Trophoblast cell (in vitro differentiated cells and primary cell): ENCODE data around the gene UFL1. TPM values are rescaled to one million over a fixed set of nuclear protein-coding genes. Genes with fewer than 3 reads are reported as not detected.
"Not testable (repeated sequence)": the region's sequence is repeated elsewhere in the genome, so short reads cannot be mapped to it uniquely, and the experiment has no call there.

Experiments
- DNase-seq, 2 donors: peaks; one replicate each; pipeline ENCODE4 v3.0.0-alpha.2; 2016
- H2AFZ ChIP-seq: 2 replicates; pipeline ENCODE4 v1.6.1; 2013; ENCODE audit warnings: low read length, moderate library complexity, mild to moderate bottlenecking; ENCODE audit not compliant: insufficient read depth, poor library complexity
- H2AK5ac ChIP-seq: 2 replicates; pipeline ENCODE4 v1.6.1; 2013; ENCODE audit warnings: mild to moderate bottlenecking, low read length
- H2BK120ac ChIP-seq: 2 replicates; pipeline ENCODE4 v1.6.1; 2013; ENCODE audit warnings: low read length, mild to moderate bottlenecking, moderate library complexity; ENCODE audit not compliant: insufficient read depth, poor library complexity
- H2BK12ac ChIP-seq: 2 replicates; pipeline ENCODE4 v1.6.1; 2013; ENCODE audit warnings: mild to moderate bottlenecking, low read length, moderate library complexity
- H2BK5ac ChIP-seq: 2 replicates; pipeline ENCODE4 v1.6.1; 2013; ENCODE audit warnings: low read length, low read depth, moderate library complexity, mild to moderate bottlenecking; ENCODE audit not compliant: poor library complexity
- H3K14ac ChIP-seq: 2 replicates; pipeline ENCODE4 v1.6.1; 2013; ENCODE audit warnings: mild to moderate bottlenecking, low read length
- H3K18ac ChIP-seq: 2 replicates; pipeline ENCODE4 v1.6.1; 2013; ENCODE audit warnings: mild to moderate bottlenecking, low read length
- H3K23ac ChIP-seq: 2 replicates; pipeline ENCODE4 v1.6.1; 2013; ENCODE audit warnings: low read length
- H3K27ac ChIP-seq: 2 replicates; pipeline ENCODE4 v1.5.1; 2013; ENCODE audit warnings: low read depth, mild to moderate bottlenecking, inconsistent platforms, low read length, moderate library complexity
- H3K27me3 ChIP-seq: 2 replicates; pipeline ENCODE4 v1.6.1; 2013; ENCODE audit warnings: inconsistent platforms, mild to moderate bottlenecking, low read length, moderate library complexity; ENCODE audit not compliant: insufficient read depth
- H3K36me3 ChIP-seq, 2 experiments: 1 replicate in 1 of 2; 2 replicates in 1 of 2; pipeline ENCODE4 v1.6.1; 2013; ENCODE audit warnings: low read length in 2 of 2, mild to moderate bottlenecking in 2 of 2, moderate library complexity in 1 of 2; ENCODE audit not compliant: insufficient read depth in 2 of 2, control insufficient read depth in 1 of 2
- H3K4ac ChIP-seq: 2 replicates; pipeline ENCODE4 v1.6.1; 2013; ENCODE audit warnings: low read depth, mild to moderate bottlenecking, low read length, moderate library complexity
- H3K4me1 ChIP-seq, 2 experiments: 1 replicate in 1 of 2; 2 replicates in 1 of 2; pipeline ENCODE4 v1.6.1; 2013; ENCODE audit warnings: low read length in 2 of 2, mild to moderate bottlenecking in 2 of 2, moderate library complexity in 1 of 2; ENCODE audit not compliant: insufficient read depth in 2 of 2, control insufficient read depth in 1 of 2
- H3K4me2 ChIP-seq: 2 replicates; pipeline ENCODE4 v1.6.1; 2013; ENCODE audit warnings: inconsistent platforms, mild to moderate bottlenecking, low read length, moderate library complexity
- H3K4me3 ChIP-seq: 2 replicates; pipeline ENCODE4 v1.5.1; 2013; ENCODE audit warnings: mild to moderate bottlenecking, low read depth, low read length, inconsistent platforms
- H3K79me1 ChIP-seq: one replicate; pipeline ENCODE4 v1.6.1; 2013; ENCODE audit warnings: low read length
- H3K79me2 ChIP-seq: 2 replicates; pipeline ENCODE4 v1.6.1; 2013; ENCODE audit warnings: low read length, mild to moderate bottlenecking; ENCODE audit not compliant: control insufficient read depth, insufficient read depth, poor library complexity
- H3K9ac ChIP-seq: 2 replicates; pipeline ENCODE4 v1.6.1; 2013; ENCODE audit warnings: mild to moderate bottlenecking, low read length
- H3K9me3 ChIP-seq: 2 replicates; pipeline ENCODE4 v1.6.1; 2013; ENCODE audit warnings: low read depth, mild to moderate bottlenecking, control low read depth, inconsistent platforms, low read length; ENCODE audit not compliant: insufficient read depth
- H4K12ac ChIP-seq: 2 replicates; pipeline ENCODE4 v1.6.1; 2013; ENCODE audit warnings: low read depth, mild to moderate bottlenecking, low read length, moderate library complexity
- H4K8ac ChIP-seq: 2 replicates; pipeline ENCODE4 v1.6.1; 2013; ENCODE audit warnings: low read depth, mild to moderate bottlenecking, low read length, moderate library complexity
- H4K91ac ChIP-seq: one replicate; pipeline ENCODE4 v1.6.1; 2013; ENCODE audit warnings: low read depth, mild to moderate bottlenecking, low read length, moderate library complexity
- WGBS: extraction: QIAGEN DNeasy Blood & Tissue Kit; methylation state at CpG from one replicate; pipeline ENCODE4 v1.1.7; 2013; ENCODE audit warnings: missing lambda C conversion rate; ENCODE audit not compliant: insufficient read length, insufficient coverage; ENCODE audit errors: extremely low coverage; 5-methylcytosine and 5-hydroxymethylcytosine counted together
- polyA plus RNA-seq: library from polyadenylated mRNA; stranded (reverse); fragments of 200-250 nt; gene quantifications from 2 replicates; pipeline ENCODE4 v1.2.3, GENCODE V29; 2013

UFL1 gene
- 26.4 and 26.5 TPM in 2 replicates for polyA plus RNA-seq

DNA sequence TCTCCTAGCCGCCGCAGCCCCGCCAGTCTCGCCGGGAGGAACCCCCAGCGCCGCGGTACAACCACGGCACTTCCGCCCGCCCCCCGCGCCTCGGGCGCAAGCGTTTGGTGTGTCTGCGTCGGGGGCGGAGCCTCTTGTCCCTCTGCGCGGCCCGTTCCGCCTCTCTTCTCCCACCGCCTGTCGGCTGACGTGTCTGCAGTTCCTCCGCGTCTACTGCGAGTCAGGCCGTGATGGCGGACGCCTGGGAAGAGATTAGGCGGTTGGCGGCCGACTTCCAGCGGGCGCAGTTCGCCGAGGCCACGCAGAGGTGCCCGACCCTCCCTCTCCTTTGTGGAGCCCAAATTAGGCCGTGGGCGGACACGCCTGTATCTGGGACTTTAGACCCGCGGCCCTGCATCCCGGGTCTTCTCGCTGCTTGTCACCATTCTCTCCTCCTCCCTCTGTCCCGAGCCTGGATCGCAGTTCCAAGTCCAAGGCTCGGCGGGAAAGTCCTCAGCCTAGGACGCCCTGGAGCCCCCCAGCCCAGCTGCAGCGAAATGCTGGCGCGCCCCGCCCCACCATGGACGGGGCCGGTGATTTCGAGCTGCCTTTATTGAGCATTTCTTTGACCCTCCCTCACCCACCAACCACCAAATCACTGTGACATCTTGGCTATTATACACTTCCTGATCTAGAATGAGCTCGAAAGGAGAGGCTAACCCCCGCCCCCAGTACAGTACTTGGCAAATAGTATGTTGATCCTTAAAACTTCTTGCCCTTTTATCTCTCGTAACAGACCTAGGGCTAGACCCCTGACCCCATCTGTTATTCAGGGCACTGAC, at the start of gene UFL1:
UFL1 (plus strand) TSS at position 163 of the 821 bp plus-strand sequence; CDS start at position 231, 68 bp downstream.
- H3K18ac ChIP-seq, result peak within 1 kb of the TSS; percentile 99
- no peak within 1 kb of the TSS for H3K23ac ChIP-seq
- H3K79me1 ChIP-seq, result peaks cover 16% of the 10 kb centered on the region
- peak; percentile 95 for DNase-seq
- peaks cover 2 to 9% of the 10 kb centered on the region in 2 experiments for H3K4me1 ChIP-seq
- peak within 1 kb of the TSS; percentile 99 for H3K14ac ChIP-seq
- peak within 1 kb of the TSS; percentile 96 for H3K4ac ChIP-seq
- H4K8ac ChIP-seq, result peak within 1 kb of the TSS; percentile 98
- H3K79me2 ChIP-seq, result peaks cover 4% of the 10 kb centered on the region
- H3K27me3 ChIP-seq, result no peaks in the 10 kb centered on the region
- H2BK120ac ChIP-seq, result peak within 1 kb of the TSS; percentile 93
- H2AFZ ChIP-seq, result peak within 1 kb of the TSS; percentile 95
- peak within 1 kb of the TSS; percentile 86 for H3K4me3 ChIP-seq
- WGBS, result no CpG with 5 or more reads among the region's 63 CpGs
- peak within 1 kb of the TSS; percentile 99 for H3K27ac ChIP-seq
- peak within 1 kb of the TSS; percentile 98 for H2BK5ac ChIP-seq
- peak within 1 kb of the TSS; percentile 75 for H3K4me2 ChIP-seq
- peak within 1 kb of the TSS; percentile 85 for H2BK12ac ChIP-seq
- H4K12ac ChIP-seq, result peak within 1 kb of the TSS; percentile 98
- peak within 1 kb of the TSS; percentile 95 for H2AK5ac ChIP-seq
- H3K9ac ChIP-seq, result peak within 1 kb of the TSS; percentile 99
- peak within 1 kb of the TSS; percentile 98 for H4K91ac ChIP-seq
- no peaks in the 10 kb centered on the region for H3K9me3 ChIP-seq
- H3K36me3 ChIP-seq, result peaks cover 2 to 4% of the 10 kb centered on the region in 2 experiments

DNA sequence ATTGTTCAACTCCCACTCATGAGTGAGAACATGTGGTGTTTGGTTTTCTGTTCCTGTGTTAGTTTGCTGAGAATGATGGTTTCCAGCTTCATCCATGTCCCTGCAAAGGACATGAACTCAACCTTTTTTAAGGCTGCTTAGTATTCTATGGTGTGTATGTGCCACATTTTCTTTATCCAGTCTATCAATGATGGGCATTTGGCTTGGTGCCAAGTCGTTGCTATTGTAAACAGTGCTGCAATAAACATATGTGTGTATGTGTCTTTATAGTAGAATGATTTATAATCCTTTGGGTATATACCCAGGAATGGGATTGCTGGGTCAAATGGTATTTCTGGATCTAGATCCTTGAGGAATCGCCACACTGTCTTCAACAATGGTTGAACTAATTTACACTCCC, 49.3 kb upstream of the UFL1 start:
- not testable (repeated sequence) for H3K23ac ChIP-seq, H3K4me2 ChIP-seq, H3K36me3 ChIP-seq, H3K27me3 ChIP-seq, H2BK5ac ChIP-seq, H4K91ac ChIP-seq, H4K12ac ChIP-seq, H3K79me1 ChIP-seq, H3K9ac ChIP-seq, H4K8ac ChIP-seq, H2BK12ac ChIP-seq, H3K4ac ChIP-seq, H2AFZ ChIP-seq, H3K9me3 ChIP-seq, H3K4me3 ChIP-seq, H3K4me1 ChIP-seq, H2AK5ac ChIP-seq, H3K14ac ChIP-seq, H2BK120ac ChIP-seq, H3K79me2 ChIP-seq, DNase-seq, H3K27ac ChIP-seq, H3K18ac ChIP-seq
- WGBS, result no CpG with 5 or more reads among the region's 2 CpGs

DNA sequence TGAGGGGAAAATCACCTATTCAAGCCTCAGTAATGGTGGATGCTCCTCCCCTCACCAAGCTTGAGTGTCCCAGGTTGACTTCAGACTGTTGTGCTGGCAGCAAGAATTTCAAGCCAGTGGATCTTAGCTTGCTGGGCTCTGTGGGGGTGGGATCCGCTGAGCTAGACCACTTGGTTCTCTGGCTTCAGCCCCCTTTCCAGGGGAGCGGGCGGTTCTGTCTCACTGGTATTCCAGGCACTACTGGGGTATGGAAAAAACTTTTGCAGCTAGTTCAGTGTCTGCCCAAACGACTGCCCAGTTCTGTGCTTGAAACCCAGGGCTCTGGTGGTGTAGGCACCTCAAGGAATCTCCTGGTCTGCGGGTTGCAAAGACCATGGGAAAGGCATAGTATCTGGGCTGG, 42.9 kb upstream of the UFL1 start:
- Histone ChIP-seq H3K18ac (no peak overlapping the region), H3K36me3 (no peaks in the 10 kb centered on the region), H3K79me2 (no peaks in the 10 kb centered on the region), H2BK120ac (no peak overlapping the region), H2BK12ac (no peak overlapping the region), H3K9me3 (no peaks in the 10 kb centered on the region), H3K4me1 (no peaks in the 10 kb centered on the region), H3K4ac (no peak overlapping the region), H3K23ac (no peak overlapping the region), H2AK5ac (no peak overlapping the region), H3K4me2 (no peak overlapping the region), H3K79me1 (no peaks in the 10 kb centered on the region), H3K4me3 (no peak overlapping the region), H3K27me3 (no peaks in the 10 kb centered on the region), H2AFZ (no peak overlapping the region), H4K91ac (no peak overlapping the region), H4K12ac (no peak overlapping the region), H3K14ac (no peak overlapping the region), H3K9ac (no peak overlapping the region), H3K27ac (no peak overlapping the region), H2BK5ac (no peak overlapping the region), H4K8ac (no peak overlapping the region)
- no peak for DNase-seq
- WGBS, result no CpG with 5 or more reads among the region's 5 CpGs

GRCh38 chr6:96491926-96492325, 29.7 kb upstream of the UFL1 start:
- no peak overlapping the region for H4K8ac ChIP-seq
- H2AFZ ChIP-seq, result no peak overlapping the region
- no CpG with 5 or more reads among the region's 2 CpGs for WGBS
- H3K79me1 ChIP-seq, result no peaks in the 10 kb centered on the region
- no peak overlapping the region for H3K4me2 ChIP-seq
- no peak overlapping the region for H3K23ac ChIP-seq
- no peak overlapping the region for H2BK5ac ChIP-seq
- H2BK12ac ChIP-seq, result no peak overlapping the region
- H3K27ac ChIP-seq, result no peak overlapping the region
- no peak overlapping the region for H2AK5ac ChIP-seq
- no peaks in the 10 kb centered on the region for H3K79me2 ChIP-seq
- no peak overlapping the region for H3K9ac ChIP-seq
- H3K4ac ChIP-seq, result no peak overlapping the region
- H2BK120ac ChIP-seq, result no peak overlapping the region
- H3K9me3 ChIP-seq, result peaks cover 4% of the 10 kb centered on the region
- no peak overlapping the region for H4K12ac ChIP-seq
- H3K14ac ChIP-seq, result no peak overlapping the region
- no peak for DNase-seq
- no peak overlapping the region for H3K18ac ChIP-seq
- peaks cover 0 to 2% of the 10 kb centered on the region in 2 experiments for H3K36me3 ChIP-seq
- H3K27me3 ChIP-seq, result no peaks in the 10 kb centered on the region
- no peak overlapping the region for H4K91ac ChIP-seq
- no peak overlapping the region for H3K4me3 ChIP-seq
- H3K4me1 ChIP-seq, result no peaks in the 10 kb centered on the region
